GM13977 (cell line): ENCODE results near the gene GCSAML.

Experiments used
- DNase-seq: peaks from one replicate; pipeline ENCODE4 v3.0.0; 2012; ENCODE audit warnings: low spot score
- in situ Hi-C: fragments of 300-500 bp; cut with MboI; formaldehyde crosslinking; loops from one replicate; pipeline ENCODE4 v1.12.0; 2022; ENCODE audit warnings: low sequenced_read_pairs, low pct_unique_long_range_greater_than_20kb, mixed read lengths, inconsistent platforms; ENCODE audit not compliant: unreplicated experiment
- TF ChIP-seq, protein P1 (sequence below): IDR thresholded peaks from 2 replicates; pipeline ENCODE4 v1.5.1; 2012; ENCODE audit warnings: mild to moderate bottlenecking, control low read depth; ENCODE audit not compliant: insufficient read depth; ENCODE audit errors: extremely low read depth, missing control alignments

GCSAML gene

DNA sequence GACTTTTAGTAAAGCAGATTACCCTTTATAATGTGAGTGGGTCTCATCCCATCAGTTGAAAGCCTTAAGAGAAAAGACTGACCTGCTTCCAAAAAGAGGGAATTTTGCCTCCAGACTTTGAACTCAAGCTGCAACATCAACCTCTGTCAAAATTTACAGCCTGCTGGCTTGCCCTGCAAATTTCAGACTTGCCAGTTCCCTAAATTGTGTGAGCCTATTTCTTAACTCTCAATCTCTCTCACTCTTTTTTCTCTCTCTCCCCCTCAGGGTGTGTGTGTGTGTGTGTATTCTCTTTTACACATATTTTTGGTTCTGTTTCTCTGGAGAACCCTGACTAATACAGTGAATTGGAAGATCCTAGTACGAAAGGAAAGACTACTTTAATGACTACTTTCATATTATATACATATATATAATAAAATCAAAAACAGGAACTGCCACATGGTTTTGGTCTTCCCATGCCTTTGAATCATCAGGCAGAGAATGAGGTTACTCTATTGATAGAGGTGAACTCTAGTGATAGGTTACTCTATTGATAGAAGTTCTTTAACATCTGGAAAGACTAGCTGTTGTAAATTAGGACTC is 19.1 kb upstream of the GCSAML start:
- DNase-seq: no peak
- TF ChIP-seq, protein P1, sequence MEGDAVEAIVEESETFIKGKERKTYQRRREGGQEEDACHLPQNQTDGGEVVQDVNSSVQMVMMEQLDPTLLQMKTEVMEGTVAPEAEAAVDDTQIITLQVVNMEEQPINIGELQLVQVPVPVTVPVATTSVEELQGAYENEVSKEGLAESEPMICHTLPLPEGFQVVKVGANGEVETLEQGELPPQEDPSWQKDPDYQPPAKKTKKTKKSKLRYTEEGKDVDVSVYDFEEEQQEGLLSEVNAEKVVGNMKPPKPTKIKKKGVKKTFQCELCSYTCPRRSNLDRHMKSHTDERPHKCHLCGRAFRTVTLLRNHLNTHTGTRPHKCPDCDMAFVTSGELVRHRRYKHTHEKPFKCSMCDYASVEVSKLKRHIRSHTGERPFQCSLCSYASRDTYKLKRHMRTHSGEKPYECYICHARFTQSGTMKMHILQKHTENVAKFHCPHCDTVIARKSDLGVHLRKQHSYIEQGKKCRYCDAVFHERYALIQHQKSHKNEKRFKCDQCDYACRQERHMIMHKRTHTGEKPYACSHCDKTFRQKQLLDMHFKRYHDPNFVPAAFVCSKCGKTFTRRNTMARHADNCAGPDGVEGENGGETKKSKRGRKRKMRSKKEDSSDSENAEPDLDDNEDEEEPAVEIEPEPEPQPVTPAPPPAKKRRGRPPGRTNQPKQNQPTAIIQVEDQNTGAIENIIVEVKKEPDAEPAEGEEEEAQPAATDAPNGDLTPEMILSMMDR: no peak
- in situ Hi-C loops: no loop called here

DNA sequence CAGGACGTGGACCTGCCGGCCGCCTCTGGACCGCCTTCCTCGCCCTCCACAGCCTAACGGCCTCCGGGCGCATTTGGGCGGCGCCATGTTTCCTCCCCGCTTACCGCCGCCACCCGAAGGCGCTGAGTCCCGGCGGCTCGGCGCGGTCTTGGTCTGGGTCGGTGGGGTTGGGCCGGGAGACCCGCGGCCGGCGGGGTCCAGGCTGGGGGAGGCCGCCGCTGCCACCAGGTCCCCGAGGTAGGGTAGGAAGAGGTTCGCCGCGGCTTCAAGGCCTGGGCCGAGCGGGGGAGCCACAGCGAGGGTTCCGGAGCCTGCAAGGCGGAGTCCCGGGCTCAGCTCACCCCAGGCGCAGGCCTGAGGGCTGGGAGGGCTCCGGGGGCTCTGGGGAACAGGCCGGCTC is 18.1 kb upstream of the GCSAML start:
- in situ Hi-C loops: no loop called here
- DNase-seq: no peak
- TF ChIP-seq, protein P1: no peak

DNA sequence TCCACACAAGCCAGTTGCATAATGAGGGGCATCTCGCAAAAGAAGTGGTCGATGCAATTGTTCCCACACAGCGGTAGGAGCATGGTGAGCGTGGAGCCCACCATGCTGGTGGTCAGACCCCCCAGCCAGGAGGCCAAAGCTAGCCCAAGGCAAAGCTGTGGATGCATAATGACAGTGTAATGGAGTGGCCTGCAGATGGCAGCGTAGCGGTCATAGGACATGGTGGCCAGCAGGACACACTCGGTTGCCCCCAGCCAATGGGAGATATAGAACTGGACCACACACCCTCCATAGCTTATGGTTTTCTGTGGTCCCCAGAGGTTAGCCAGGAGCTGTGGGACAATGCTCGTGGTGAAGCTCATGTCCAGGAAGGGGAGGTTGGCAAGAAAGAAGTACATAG is 17.0 kb upstream of the GCSAML start:
- in situ Hi-C loops: no loop called here
- no peak for DNase-seq
- TF ChIP-seq, protein P1: peak; percentile 23

DNA sequence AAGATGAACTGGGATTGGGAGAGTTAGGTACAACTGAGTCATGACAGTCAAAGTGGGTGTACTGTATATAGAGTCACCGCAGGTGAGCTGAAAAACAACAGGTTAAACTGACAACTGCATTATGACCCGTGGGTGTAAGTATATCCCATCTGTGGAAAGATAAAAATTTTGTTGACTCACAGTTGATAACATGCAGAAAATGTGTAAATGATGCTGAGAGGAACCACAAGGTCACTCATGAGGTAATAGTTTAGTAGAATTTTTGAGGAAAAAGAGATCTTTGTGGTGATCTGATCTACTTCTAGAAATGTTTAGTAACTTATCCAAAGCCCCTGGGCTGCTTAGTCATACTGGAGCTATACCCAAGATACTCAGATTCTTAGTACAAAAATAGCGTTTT is 13.5 kb upstream of the GCSAML start:
- DNase-seq: no peak
- TF ChIP-seq, protein P1: no peak
- in situ Hi-C loops: no loop called here

DNA sequence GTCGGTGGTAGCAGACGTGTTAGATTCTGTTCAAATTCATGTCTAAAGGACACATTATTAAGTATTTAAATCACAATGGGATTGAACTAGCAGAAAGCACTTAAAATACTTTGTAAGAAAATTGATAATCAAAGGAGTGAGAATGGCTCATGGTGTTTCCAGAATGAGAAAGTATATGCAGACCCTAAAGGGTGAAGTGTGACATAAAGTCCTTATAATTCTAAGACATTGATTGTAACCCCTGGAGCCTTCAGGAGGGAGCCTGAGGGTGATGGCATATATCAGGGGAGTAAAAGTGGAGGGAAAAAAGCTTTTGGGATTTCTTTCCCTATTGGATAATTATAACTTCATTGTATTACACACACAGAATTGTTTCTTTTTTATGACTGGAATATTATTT is 12.6 kb upstream of the GCSAML start, which contains the start of gene OR2C3:
Gene OR2C3, minus strand, starts transcription at position 101 of the 400 bp plus-strand sequence. CDS start 3,929 bp downstream, outside the sequence.
- TF ChIP-seq, protein P1: no peak
- in situ Hi-C loops: no loop called here
- DNase-seq: no peak

DNA sequence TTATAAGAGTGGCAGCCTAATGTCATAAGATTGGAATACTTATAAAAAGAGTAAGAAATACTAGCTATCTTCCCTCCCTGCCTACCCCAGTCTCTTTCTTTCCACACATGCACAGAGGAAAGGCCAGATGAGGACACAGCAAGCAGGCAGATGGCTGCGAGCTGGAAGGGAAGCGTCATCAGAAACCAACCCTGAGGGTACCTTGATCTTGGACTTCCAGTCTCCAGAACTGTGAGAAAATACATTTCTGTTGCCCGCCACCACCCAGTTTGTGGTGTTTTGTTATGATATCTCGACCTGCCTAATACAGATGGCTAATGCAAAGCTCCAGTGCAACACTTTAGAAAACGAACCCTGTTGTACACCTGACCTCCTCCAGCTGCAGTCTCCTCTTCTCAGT is 10.4 kb upstream of the GCSAML start:
- TF ChIP-seq, protein P1: no peak
- in situ Hi-C loops: no loop called here
- DNase-seq: no peak
